CD4-positive, alpha-beta T cell treated with Interleukin-21 for 1 hour (primary cell): ENCODE measurements around the gene ITGB4.

Source experiments
- DNase-seq: peaks from one replicate; pipeline ENCODE4 v3.0.0-alpha.2; 2020

Gene ITGB4

DNA sequence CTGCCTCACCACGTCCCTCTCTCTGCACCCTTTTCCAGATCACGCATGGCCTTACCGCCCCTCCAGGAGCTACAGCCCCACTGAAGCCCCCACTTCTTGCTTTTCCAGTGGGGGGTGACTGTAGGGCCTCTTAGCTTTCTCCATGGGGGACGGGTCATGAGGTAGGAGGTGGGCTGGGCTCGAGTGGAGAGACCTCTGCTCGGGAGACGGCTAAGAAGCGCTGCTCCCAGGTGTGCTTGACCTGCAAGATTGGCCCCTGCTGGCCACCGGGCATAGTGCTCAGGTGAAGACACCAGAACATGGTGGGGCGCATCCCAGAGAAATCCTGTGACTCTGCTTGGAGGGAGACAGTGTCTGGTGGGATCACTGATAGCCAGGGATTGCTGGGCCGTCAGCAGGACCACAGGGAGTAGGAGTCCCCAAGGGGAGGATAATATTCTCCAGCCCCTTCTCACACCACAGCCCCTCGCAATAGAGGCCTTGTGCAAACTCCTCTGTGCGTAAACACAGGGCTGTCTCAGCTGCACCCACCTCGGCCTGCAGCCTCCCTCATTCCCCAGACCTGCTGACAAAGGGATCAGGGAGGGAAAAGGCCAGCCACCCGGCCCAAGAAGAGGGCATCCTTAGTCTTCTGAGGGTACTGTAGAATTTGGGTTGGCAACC lies 52.7 kb downstream of the ITGB4 start:
- DNase-seq, result no peak

- no peak for DNase-seq
Measured at GRCh38 chr17:75774471-75774990, 53.3 kb downstream of the ITGB4 start.

DNA sequence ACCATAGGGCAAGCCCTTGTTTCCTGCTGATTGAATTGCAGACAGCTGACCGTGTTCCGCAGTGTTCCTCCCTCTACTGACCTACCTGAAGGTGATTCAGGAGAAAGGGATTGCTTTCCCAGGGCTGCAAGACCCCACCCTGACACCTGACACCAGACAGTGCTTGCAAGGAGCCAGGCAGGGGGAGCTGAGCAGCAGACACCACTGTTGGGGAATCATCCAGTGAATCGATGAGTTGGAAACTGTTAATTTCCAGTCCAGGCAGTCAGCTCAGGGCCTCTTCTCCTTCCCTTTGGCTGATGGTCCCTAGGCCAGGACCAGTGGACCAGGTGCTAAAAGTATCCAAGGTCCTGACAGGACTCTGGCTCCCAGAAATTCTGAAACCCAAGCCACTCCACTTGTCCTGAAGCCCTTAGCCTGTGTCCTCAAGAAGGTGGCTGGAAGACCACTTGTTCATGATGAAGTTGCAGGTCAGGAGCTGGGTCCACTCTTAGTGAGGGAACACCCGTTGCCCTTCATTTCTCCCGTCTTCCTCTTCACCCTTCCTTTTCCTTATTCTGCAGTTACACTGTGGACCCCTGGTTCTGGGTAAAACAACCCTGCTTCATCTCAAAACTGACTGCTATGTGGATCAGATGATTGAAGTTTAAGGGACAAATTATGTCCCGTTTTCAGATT lies 53.9 kb downstream of the ITGB4 start:
- DNase-seq, result peak; percentile 39

- peak; percentile 67 for DNase-seq
Measured at GRCh38 chr17:75776386-75777295, 55.4 kb downstream of the ITGB4 start.

GRCh38 chr17:75777296-75777922 lies 56.1 kb downstream of the ITGB4 start:
- peak; percentile 46 for DNase-seq

DNA sequence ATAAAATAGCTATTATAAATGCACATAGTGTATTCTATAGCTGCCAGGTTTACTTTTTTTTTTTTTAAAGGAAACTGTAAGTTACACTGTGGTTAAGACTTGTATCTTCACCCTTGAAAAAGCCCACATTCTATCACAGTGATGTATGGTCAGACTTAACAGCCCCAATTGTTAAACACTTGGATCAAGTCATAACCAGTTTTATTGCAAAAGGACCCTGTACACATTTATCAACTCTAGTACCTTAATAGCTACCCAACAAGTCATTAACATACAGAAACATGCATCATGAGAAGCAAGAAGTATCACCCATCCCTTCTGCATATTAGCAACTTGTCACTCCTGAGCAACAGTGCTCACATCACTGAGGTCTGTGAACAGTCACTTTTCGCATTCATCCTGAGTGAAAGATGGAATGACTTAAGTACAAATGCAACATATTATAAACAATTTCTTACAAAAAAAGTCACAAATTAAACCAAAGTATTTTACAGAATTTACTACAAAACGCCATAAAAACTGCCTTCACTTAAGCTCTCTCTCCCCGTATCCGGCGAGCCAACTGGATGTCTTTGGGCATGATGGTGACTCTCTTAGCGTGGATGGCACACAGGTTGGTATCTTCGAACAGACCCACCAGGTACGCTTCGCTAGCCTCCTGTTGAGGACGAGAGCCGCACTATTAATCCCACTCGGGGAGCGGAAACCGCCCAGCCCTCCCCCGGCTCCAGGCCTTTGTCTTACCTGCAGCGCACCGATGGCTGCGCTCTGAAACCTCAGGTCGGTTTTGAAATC lies 57.0 kb downstream of the ITGB4 start:
- DNase-seq, result peak; percentile 35

DNA sequence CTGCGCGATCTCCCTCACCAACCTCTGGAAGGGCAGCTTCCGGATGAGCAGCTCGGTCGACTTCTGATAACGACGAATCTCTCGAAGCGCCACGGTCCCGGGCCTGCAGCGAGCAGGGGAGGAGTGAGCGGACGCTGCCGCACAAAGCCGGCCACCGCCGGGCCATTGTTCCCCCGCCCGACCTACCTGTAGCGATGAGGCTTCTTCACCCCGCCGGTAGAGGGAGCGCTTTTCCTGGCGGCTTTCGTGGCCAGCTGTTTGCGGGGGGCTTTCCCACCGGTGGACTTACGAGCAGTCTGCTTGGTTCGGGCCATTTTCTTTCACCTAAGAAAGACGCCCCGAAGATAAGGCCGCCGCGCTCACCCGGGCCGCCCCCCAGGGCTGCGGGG lies 57.6 kb downstream of the ITGB4 start:
- DNase-seq, result peak; percentile 88

DNA sequence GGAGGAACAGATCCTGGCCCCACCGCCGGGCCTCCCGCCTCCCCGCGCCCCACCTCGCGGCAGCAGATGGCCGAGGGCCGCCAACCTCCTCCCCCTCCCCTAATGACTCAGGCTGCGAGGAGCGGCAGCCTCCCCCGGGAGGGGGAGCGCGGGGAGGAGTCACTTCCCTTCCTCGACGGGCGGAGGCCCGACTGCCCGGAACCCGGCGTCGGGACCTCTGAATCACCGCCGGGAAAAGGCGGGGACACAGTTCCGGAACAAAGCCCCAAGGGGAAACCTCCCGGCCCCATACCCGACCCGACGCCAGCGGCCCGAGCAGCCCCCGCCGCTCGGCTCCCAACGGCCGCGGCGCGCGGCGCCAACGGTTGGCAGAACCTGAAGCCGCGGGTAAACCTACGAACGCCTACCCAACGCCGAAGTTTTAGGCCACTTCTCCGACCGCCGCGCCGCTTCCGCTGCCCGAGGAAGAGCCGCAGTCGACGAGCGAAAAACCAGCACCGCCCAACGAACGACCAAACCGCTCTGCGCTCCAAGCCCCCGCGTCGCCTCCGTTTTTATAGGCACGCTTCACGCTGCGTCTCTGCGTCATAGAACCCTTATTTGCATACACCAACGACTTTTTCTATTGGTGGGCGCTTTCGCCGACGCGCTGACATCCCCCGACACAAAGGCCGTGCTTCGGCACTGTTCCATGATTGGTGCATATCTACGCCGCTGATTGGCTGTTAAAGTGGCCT lies 58.2 kb downstream of the ITGB4 start:
- peak; percentile 99 for DNase-seq

- no peak for DNase-seq
Measured at GRCh38 chr17:75779987-75780889, 59.0 kb downstream of the ITGB4 start.

- peak; percentile 79 for DNase-seq
Measured at GRCh38 chr17:75783069-75783783, 62.0 kb downstream of the ITGB4 start.

GRCh38 chr17:75783803-75784472 lies 62.7 kb downstream of the ITGB4 start:
- no peak for DNase-seq

- peak; percentile 98 for DNase-seq
Measured at GRCh38 chr17:75784473-75785015, 63.3 kb downstream of the ITGB4 start, which contains the start of gene UNK. Gene UNK, plus strand, starts transcription at chr17:75784806. Its CDS starts 75 bp downstream, at chr17:75784881.

GRCh38 chr17:75785016-75785890 lies 64.0 kb downstream of the ITGB4 start:
- DNase-seq, result peak; percentile 92

DNA sequence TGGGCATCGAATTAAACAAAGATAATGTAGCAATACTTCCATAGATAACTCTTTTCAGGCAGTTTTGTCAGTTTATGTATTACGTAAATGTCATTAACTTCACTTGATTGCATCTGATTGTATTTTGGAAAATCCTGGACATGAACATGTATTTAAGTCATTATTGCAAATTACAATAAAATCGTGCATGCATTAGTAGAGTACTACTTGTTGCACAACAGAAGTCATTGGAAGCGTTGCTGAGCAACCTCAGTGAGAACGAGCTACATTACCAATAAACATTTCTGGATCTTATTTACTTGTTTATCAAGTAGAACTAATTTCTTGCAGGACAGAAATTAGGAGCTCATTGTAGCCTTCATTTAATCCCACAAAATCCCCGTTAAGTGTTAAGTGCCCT lies 70.0 kb downstream of the ITGB4 start:
- no peak for DNase-seq

DNA sequence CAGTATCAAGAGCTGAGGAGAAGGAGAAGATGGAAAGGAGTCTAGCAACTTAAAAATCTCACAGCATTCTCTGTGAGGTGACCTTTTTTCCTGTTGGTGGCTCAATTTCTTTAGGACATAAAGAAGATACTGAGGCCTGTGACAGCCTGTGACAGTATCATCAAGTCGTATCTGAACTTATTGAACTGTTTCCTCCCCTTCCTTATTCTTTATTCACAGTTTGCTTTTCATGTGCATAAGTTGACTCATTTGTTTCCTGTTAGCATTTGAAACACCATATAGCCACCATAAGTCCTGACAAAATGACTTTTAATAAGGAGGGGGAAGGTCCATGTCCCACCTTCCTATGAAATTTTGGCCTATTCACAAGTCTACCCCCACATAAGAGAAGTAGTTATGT lies 72.2 kb downstream of the ITGB4 start:
- no peak for DNase-seq

- DNase-seq, result no peak
Measured at GRCh38 chr17:75795820-75796607, 74.8 kb downstream of the ITGB4 start.

DNA sequence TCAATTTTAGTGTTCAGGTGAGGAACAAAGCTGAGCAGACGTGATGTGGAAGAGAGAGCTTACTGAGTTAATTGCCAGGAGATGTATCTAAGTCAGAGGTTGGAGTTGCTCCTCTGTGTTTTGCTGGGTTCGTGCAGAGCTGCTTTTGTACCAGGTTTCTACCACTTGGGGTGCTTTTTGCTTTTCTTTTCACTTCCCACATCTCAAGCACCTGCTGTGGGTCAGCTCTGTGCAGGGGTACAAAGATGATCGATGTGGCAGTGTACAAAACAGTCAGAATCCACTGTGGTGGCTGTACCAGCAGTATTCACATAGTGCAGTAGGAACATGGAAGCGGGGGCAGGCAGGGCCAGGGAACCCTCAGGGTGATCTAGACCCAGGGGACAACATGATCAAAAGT lies 78.1 kb downstream of the ITGB4 start:
- no peak for DNase-seq
